ES-I3 (cell line): ENCODE results near the gene ALDOB.

Experiments used
- H3K36me3 ChIP-seq: 2 replicates; pipeline ENCODE4 v1.6.1; 2013; ENCODE audit warnings: mild to moderate bottlenecking, low read length, control low read depth, moderate library complexity; ENCODE audit not compliant: insufficient read depth
- H3K4me1 ChIP-seq: 2 replicates; pipeline ENCODE4 v1.6.1; 2013; ENCODE audit warnings: mild to moderate bottlenecking, control low read depth, low read length; ENCODE audit not compliant: insufficient read depth
- H3K9ac ChIP-seq: 2 replicates; pipeline ENCODE4 v1.6.1; 2013; ENCODE audit warnings: low read depth, mild to moderate bottlenecking, low read length, moderate library complexity
- H3K9me3 ChIP-seq: 2 replicates; pipeline ENCODE4 v1.6.1; 2013; ENCODE audit warnings: mild to moderate bottlenecking, low read length, moderate library complexity; ENCODE audit not compliant: control insufficient read depth, insufficient read depth

Gene ALDOB

GRCh38 chr9:101376111-101376848 lies 59.3 kb downstream of the ALDOB start:
- H3K9me3 ChIP-seq, result no peaks in the 10 kb centered on the region
- H3K9ac ChIP-seq, result no peak overlapping the region
- H3K4me1 ChIP-seq, result no peaks in the 10 kb centered on the region
- no peaks in the 10 kb centered on the region for H3K36me3 ChIP-seq

- Histone ChIP-seq H3K4me1 (no peaks in the 10 kb centered on the region), H3K36me3 (no peaks in the 10 kb centered on the region), H3K9ac (no peak overlapping the region; the same call in 1 of the 2 replicates), H3K9me3 (no peaks in the 10 kb centered on the region)
Measured at GRCh38 chr9:101375546-101375945, 60.0 kb downstream of the ALDOB start.

- no peak overlapping the region for H3K9ac ChIP-seq
Measured at GRCh38 chr9:101372327-101373118, 63.1 kb downstream of the ALDOB start.

GRCh38 chr9:101371813-101372212 lies 63.8 kb downstream of the ALDOB start:
- Histone ChIP-seq H3K4me1 (no peaks in the 10 kb centered on the region), H3K9ac (no peak overlapping the region), H3K9me3 (no peaks in the 10 kb centered on the region), H3K36me3 (no peaks in the 10 kb centered on the region)

More at GRCh38 chr9:101372327-101373118, 63.1 kb downstream of the ALDOB start:
- no peaks in the 10 kb centered on the region for H3K4me1 ChIP-seq
- no peaks in the 10 kb centered on the region for H3K36me3 ChIP-seq
- H3K9me3 ChIP-seq, result no peaks in the 10 kb centered on the region
